RWPE1 (cell line): ENCODE measurements around the gene LEAP2.

Experiments used
- CTCF ChIA-PET: fragments of 350-600 bp; sonication (Branson Sonifier 250); formaldehyde crosslinking; extraction: SDS; loops from one replicate; lab custom pipeline; 2021; lab: Yijun Ruan, JAX
- POLR2A ChIA-PET: fragments of 400-600 bp; formaldehyde crosslinking; extraction: SDS; loops from one replicate; lab custom pipeline; 2020; ENCODE audit warnings: antibody characterized with exemption; ENCODE audit not compliant: low non-redundant PET; lab: Yijun Ruan, JAX
- DNase-seq: peaks from one replicate; pipeline ENCODE4 v3.0.0; 2012; ENCODE audit warnings: low spot score
- H3K27ac ChIP-seq: fragments of 450-650 bp; 2 replicates; pipeline ENCODE4 v1.5.1; 2017
- TF ChIP-seq, protein P1 (sequence below): fragments of 450-650 bp; conservative IDR thresholded peaks from 2 replicates; pipeline ENCODE4 v1.5.1; 2017; ENCODE audit warnings: low read depth, mild to moderate bottlenecking

The LEAP2 gene, protein sequence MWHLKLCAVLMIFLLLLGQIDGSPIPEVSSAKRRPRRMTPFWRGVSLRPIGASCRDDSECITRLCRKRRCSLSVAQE

DNA sequence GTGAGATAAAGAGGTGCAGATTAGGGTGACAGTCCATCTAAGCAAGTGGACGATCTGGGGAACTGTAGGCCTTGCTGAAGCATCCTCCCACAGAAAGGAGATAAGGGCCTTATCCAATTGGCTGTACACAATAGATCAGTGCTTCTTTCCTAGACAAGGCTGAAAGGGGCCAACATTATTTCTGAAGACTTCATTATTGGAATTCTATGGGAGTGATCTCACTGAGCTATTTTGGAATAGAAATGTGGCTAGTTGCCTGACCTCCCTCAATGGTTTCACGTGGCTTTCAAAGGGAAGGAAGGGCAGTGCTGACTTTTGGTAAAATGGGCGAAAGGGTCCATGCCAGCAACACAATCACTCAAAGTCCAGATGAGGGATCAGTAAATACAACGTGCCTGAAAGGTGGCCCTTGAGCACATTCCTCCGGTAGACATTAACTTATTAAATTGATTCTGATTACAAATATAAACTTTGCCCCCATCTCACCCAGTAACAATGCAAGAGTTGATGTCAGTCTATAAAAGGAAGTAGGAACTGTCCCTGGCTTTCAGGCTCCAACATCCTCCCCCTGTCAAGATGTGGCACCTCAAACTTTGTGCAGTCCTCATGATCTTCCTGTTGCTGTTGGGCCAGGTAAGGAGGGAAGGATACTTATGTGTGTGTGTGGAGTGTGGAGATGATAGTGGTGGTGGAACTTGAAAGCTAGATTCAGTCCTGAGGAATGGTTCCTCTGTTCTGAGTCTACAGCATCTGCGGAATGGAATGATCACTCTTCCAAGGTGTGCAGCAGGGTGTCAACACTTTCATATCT, at the start of gene LEAP2:
Gene LEAP2, plus strand, starts transcription at position 550 of the 811 bp plus-strand sequence. Its CDS starts 27 bp downstream, at position 577.
- TF ChIP-seq, protein P1, sequence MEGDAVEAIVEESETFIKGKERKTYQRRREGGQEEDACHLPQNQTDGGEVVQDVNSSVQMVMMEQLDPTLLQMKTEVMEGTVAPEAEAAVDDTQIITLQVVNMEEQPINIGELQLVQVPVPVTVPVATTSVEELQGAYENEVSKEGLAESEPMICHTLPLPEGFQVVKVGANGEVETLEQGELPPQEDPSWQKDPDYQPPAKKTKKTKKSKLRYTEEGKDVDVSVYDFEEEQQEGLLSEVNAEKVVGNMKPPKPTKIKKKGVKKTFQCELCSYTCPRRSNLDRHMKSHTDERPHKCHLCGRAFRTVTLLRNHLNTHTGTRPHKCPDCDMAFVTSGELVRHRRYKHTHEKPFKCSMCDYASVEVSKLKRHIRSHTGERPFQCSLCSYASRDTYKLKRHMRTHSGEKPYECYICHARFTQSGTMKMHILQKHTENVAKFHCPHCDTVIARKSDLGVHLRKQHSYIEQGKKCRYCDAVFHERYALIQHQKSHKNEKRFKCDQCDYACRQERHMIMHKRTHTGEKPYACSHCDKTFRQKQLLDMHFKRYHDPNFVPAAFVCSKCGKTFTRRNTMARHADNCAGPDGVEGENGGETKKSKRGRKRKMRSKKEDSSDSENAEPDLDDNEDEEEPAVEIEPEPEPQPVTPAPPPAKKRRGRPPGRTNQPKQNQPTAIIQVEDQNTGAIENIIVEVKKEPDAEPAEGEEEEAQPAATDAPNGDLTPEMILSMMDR: no peak
- ChIA-PET POLR2A (no interaction called here), CTCF (interaction anchor here (0.6 to 2.7 kb wide), 3 partner anchors 9 to 131 kb away, joined by 4 to 8 read pairs (median 5); partner anchors contain the start of gene SHROOM1)
- no peak for DNase-seq
- H3K27ac ChIP-seq: no peak within 1 kb of the TSS

DNA sequence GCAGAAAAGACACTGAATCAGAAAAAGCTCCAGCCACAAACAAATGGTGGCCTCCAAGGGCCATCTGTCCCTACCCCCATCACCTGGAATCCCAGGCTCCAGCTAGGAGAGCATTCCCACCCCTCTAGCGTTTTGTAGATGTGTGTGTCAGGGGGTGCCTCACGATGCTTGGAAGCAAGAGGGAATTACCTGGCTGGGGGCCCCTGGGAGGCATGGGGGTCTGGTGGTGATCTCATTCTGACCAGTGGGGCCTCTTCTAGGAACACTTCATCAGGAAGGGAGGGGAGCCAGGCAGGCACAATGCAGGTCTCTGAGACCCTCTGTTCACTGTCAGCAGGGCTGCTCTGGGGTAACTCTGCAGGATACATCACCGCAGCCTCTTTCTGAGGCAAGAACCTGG, 49.0 kb upstream of the LEAP2 start:
- TF ChIP-seq, protein P1: no peak
- DNase-seq: no peak
- POLR2A ChIA-PET: no interaction called here
- CTCF ChIA-PET: interaction anchor here (0.6 to 0.7 kb wide), 2 partner anchors 438 to 474 kb away, joined by 3 to 5 read pairs; no protein-coding TSS in a partner anchor
- H3K27ac ChIP-seq: no peak overlapping the region

DNA sequence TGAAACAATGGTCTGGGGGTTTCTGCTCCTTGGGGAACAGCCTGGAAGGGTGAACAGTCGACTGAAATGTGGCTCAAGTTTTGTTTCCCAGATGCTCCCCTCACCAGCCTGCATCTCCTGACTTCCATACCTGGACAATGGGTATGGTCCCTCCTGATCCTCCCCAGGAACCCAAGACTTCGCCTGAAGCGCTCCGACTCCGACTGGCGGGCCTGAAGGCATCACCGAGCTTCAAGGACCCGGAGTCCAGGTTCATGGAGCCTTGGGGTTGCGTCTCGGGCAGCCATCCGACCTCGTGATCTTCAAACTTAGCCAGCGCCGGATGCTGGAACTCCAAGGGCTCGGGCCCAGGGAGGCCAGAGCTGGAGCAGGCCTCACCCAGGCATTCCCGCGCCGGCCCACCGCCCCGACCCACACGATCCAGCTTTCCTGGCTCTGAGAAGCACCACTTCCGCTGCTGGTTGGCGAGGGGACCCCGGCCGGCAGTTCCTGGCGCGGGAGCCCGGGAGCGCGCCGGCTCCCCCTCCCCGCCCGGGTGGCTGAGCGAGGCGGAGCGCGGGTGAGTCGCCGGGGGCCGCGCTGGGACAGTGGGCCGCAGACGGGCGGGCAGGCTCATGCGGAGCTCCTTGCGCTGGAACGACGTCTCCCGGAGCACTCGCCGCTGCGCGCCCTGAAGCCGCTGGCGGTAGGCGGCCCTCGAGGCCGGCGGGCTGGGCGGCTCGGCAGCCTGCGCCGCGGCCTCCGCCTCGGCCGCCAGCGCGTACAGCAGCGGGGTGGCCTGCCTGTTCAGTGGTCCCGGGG, 48.2 kb upstream of the LEAP2 start:
- no peak for DNase-seq
- POLR2A ChIA-PET: interaction anchor here (0.6 kb wide), 1 partner anchor 35 kb away, joined by 9 read pairs; no protein-coding TSS in a partner anchor
- CTCF ChIA-PET: interaction anchor here (0.6 to 1.2 kb wide), 2 partner anchors 11 to 194 kb away, joined by 3 to 4 read pairs; no protein-coding TSS in a partner anchor
- H3K27ac ChIP-seq: no peak overlapping the region
- TF ChIP-seq, protein P1: no peak

DNA sequence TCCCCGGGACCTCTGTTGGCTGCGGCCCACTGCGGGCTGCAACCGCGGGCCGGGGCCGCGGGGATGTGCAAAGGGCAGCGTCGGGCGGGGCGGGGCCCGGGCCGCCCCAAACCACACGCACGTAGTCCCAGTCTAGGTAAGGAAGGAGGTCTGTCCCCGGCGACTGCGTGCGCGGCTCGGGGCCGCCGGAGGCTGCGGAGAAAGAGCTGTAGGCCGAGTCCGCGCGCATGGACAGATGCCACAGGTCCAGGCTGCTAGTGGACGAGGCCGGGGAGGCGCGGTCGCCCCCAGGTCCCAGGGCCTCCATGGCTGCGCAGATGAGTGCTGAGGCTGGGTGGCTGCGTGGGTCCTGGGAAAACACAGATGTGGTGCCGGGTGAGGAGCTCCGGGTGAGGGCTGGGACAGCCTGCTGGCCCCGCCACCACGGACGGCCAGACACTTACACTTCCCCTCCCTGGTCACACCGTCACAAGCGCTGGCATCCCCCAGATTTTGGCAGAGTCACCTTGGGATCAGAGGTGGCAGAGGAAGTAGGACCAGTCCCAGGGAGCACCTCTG, 47.6 kb upstream of the LEAP2 start:
- no peak overlapping the region for H3K27ac ChIP-seq
- POLR2A ChIA-PET: interaction anchor here (0.6 kb wide), 1 partner anchor 35 kb away, joined by 9 read pairs; no protein-coding TSS in a partner anchor
- DNase-seq: no peak
- TF ChIP-seq, protein P1: no peak
- CTCF ChIA-PET: interaction anchor here (1.2 kb wide), 1 partner anchor 11 kb away, joined by 3 read pairs; no protein-coding TSS in a partner anchor

DNA sequence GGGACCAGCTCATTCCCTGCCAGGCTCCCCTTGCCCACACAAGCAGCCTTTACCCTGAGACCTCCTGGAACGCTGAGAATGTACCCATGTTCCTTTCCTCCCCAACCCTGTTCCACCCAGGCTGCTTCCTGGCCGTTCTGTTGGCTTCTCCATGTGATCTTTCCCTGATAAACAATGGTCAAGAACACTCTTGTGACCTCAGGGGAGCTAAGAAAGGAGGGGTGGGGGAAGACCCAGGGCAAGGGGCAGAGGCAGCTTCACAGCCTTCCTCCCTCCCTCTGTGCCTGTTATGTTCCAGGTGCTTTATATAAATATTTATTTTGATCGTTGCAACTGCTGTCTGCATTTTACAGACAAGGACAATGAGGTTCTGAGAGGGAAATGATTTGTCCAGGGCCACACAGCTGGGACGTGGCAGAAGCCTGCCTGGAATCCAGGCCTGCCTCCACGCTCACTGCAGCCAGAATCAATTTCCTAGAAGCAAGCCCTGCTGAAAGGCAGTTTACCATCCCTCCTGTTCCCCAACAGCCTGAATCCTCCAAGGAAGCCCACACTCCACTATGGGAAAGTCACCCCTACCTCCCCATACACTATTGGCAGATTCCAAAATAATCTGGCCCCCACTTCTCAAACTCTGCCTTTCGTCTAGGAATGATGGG, 46.9 kb upstream of the LEAP2 start:
- ChIA-PET CTCF (interaction anchor here (1.2 kb wide), 1 partner anchor 12 kb away, joined by 3 read pairs; no protein-coding TSS in a partner anchor), POLR2A (no interaction called here)
- no peak overlapping the region for H3K27ac ChIP-seq
- TF ChIP-seq, protein P1: no peak
- no peak for DNase-seq
